ENCODE data around the gene OSBPL3. TPM values are rescaled to one million over a fixed set of nuclear protein-coding genes. Genes with fewer than 3 reads are reported as not detected.

OSBPL3 gene
- total RNA-seq, 1 experiment from 2014 or later: 11.6 TPM

- Histone ChIP-seq H3K9me2 (replicated peaks; ENCODE audit: low read length) (no peaks in the 10 kb centered on the region), H3K36me3 (ENCODE audit: low read depth, low read length) (no peaks in the 10 kb centered on the region), H4K20me1 (ENCODE audit: low read length) (no peaks in the 10 kb centered on the region), H3F3A (ENCODE audit: low read length, unreplicated experiment) (no peaks in the 10 kb centered on the region), H3K27ac (ENCODE audit: low read length) (no peak overlapping the region), H3K27me3 (ENCODE audit: low read length) (no peaks in the 10 kb centered on the region), H3K4me1 (ENCODE audit: insufficient read depth, low read length) (peaks cover 14% of the 10 kb centered on the region; the same call in 1 of the 2 replicates), H3K9me3 (ENCODE audit: low read length) (no peaks in the 10 kb centered on the region), H3K4me2 (ENCODE audit: low read length) (no peak overlapping the region), H3K79me2 (ENCODE audit: low read length) (no peaks in the 10 kb centered on the region), H3K4me3 (ENCODE audit: low read length) (no peak overlapping the region), H3K9ac (ENCODE audit: low read length) (no peak overlapping the region), H2AFZ (ENCODE audit: low read length) (no peak overlapping the region)
- no TSS peak for BruUV-seq (replicated peaks)
- intact Hi-C loops (cut with micrococcal nuclease): no loop called here
- TF ChIP-seq CTCF (conservative IDR thresholded peaks at IDR 0.05; ENCODE audit: low read depth, low read length) (no peak), EZH2phosphoT487 (IDR thresholded peaks at IDR 0.05; ENCODE audit: borderline replicate concordance, low read length) (no peak), EZH2 (IDR thresholded peaks at IDR 0.05; ENCODE audit: low read length, unreplicated experiment) (no peak)
- ChIA-PET POLR2A (ENCODE audit: unreplicated experiment) (no interaction called here), CTCF (no interaction called here)
- DNase-seq (no peak), ATAC-seq (no peak)
Measured at GRCh38 chr7:24874791-24875190, 105.2 kb downstream of the OSBPL3 start.

DNA sequence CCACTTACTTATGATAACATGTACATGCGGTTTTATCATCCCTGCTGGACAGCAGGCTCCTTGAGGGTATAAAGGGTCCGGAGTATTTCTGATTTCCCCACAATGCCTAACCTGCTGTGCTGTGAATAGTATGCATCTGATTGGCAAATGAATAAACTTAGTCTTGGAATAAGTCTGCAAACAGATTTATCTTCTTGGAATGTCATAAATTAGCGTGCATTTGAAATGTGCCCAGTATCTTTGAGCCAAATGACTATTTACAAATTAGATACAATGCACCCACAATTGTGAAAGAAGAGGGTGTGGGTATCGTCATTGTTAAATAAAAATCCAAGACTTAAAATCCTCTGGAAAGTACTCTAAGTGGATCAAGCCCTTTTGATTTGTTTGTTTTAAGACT is 106.0 kb downstream of the OSBPL3 start:
- ChIA-PET CTCF (no interaction called here), POLR2A (ENCODE audit: unreplicated experiment) (no interaction called here)
- no peaks in the 10 kb centered on the region for H3K79me2 ChIP-seq (ENCODE audit: low read length)
- intact Hi-C loops (cut with micrococcal nuclease): no loop called here
- no peaks in the 10 kb centered on the region for H3K9me3 ChIP-seq (ENCODE audit: low read length)
- H3K4me2 ChIP-seq (ENCODE audit: low read length): no peak overlapping the region
- DNase-seq: no peak
- no peaks in the 10 kb centered on the region for H3F3A ChIP-seq (ENCODE audit: low read length, unreplicated experiment)
- no peak overlapping the region for H2AFZ ChIP-seq (ENCODE audit: low read length)
- no peaks in the 10 kb centered on the region for H3K36me3 ChIP-seq (ENCODE audit: low read depth, low read length)
- peaks cover 14% of the 10 kb centered on the region; the same call in 1 of the 2 replicates for H3K4me1 ChIP-seq (ENCODE audit: insufficient read depth, low read length)
- H3K9me2 ChIP-seq (replicated peaks; ENCODE audit: low read length): no peaks in the 10 kb centered on the region
- no peaks in the 10 kb centered on the region for H3K27me3 ChIP-seq (ENCODE audit: low read length)
- no peak for ATAC-seq
- H4K20me1 ChIP-seq (ENCODE audit: low read length): no peaks in the 10 kb centered on the region
- H3K9ac ChIP-seq (ENCODE audit: low read length): no peak overlapping the region
- no TSS peak for BruUV-seq (replicated peaks)
- TF ChIP-seq EZH2 (IDR thresholded peaks at IDR 0.05; ENCODE audit: low read length, unreplicated experiment): no peak
- no peak for TF ChIP-seq EZH2phosphoT487 (IDR thresholded peaks at IDR 0.05; ENCODE audit: borderline replicate concordance, low read length)
- no peak for TF ChIP-seq CTCF (conservative IDR thresholded peaks at IDR 0.05; ENCODE audit: low read depth, low read length)
- H3K4me3 ChIP-seq (ENCODE audit: low read length): no peak overlapping the region
- no peak overlapping the region for H3K27ac ChIP-seq (ENCODE audit: low read length)

- H3K4me2 ChIP-seq (ENCODE audit: low read length): no peak overlapping the region
- H3K4me3 ChIP-seq (ENCODE audit: low read length): no peak overlapping the region
- H2AFZ ChIP-seq (ENCODE audit: low read length): no peak overlapping the region
- peaks cover 14% of the 10 kb centered on the region; the same call in 1 of the 2 replicates for H3K4me1 ChIP-seq (ENCODE audit: insufficient read depth, low read length)
- H4K20me1 ChIP-seq (ENCODE audit: low read length): no peaks in the 10 kb centered on the region
- no peak for TF ChIP-seq EZH2 (IDR thresholded peaks at IDR 0.05; ENCODE audit: low read length, unreplicated experiment)
- no TSS peak for BruUV-seq (replicated peaks)
- no peaks in the 10 kb centered on the region for H3K9me3 ChIP-seq (ENCODE audit: low read length)
- no peak overlapping the region for H3K27ac ChIP-seq (ENCODE audit: low read length)
- no peaks in the 10 kb centered on the region for H3K79me2 ChIP-seq (ENCODE audit: low read length)
- DNase-seq (no peak), ATAC-seq (no peak)
- H3K9ac ChIP-seq (ENCODE audit: low read length): no peak overlapping the region
- H3K27me3 ChIP-seq (ENCODE audit: low read length): no peaks in the 10 kb centered on the region
- H3F3A ChIP-seq (ENCODE audit: low read length, unreplicated experiment): no peaks in the 10 kb centered on the region
- intact Hi-C loops (cut with micrococcal nuclease): no loop called here
- ChIA-PET CTCF (no interaction called here), POLR2A (ENCODE audit: unreplicated experiment) (no interaction called here)
- H3K9me2 ChIP-seq (replicated peaks; ENCODE audit: low read length): no peaks in the 10 kb centered on the region
- no peaks in the 10 kb centered on the region; the same call in 1 of the 2 replicates for H3K36me3 ChIP-seq (ENCODE audit: low read depth, low read length)
Measured at GRCh38 chr7:24871770-24872169, 108.2 kb downstream of the OSBPL3 start.
